Adrenal gland (tissue), 12 donors: Measurements from ENCODE around the gene LCN12. TPM values are rescaled to one million over a fixed set of nuclear protein-coding genes. Genes with fewer than 3 reads are reported as not detected.

ENCODE experiments used
- DNase-seq, 7 donors: peaks; one replicate each; pipeline ENCODE4 v3.0.0-alpha.2; 2019 to 2020
- H3K27ac ChIP-seq, 5 donors: fragments of 200-600 bp; sonication (generic) in 4 of 5; 1 replicate in 3 of 5; 2 replicates in 2 of 5; pipeline versions ENCODE4 v1.5.1 to v1.8.0; 2016 to 2020; ENCODE audit warnings: mild to moderate bottlenecking in 1 of 5
- H3K27me3 ChIP-seq: fragments of 200-600 bp; 2 replicates; pipeline ENCODE4 v1.8.0; 2021
- H3K36me3 ChIP-seq, 2 donors: fragments of 200-600 bp; replicated peaks in 1 of 2; 1 replicate in 1 of 2; 2 replicates in 1 of 2; pipeline versions ENCODE4 v1.5.1 to v1.8.0; 2018 to 2022
- H3K4me1 ChIP-seq, 2 donors: fragments of 200-600 bp; replicated peaks in 1 of 2; 1 replicate in 1 of 2; 2 replicates in 1 of 2; pipeline versions ENCODE4 v1.5.1 to v1.8.0; 2018 to 2021
- H3K4me3 ChIP-seq, 4 donors: fragments of 200-600 bp; sonication (generic) in 3 of 4; one replicate each; pipeline ENCODE4 v1.5.1; 2016 to 2018
- H3K9me3 ChIP-seq, 3 donors: fragments of 200-600 bp; sonication (generic) in 1 of 3; replicated peaks in 1 of 3; 1 replicate in 2 of 3; 2 replicates in 1 of 3; pipeline versions ENCODE4 v1.5.1 to v1.8.0; 2016 to 2021
- POLR2A ChIP-seq, 2 donors: fragments of 450-650 bp; IDR thresholded peaks; one replicate each; pipeline ENCODE4 v1.6.1; 2017; ENCODE audit warnings: antibody characterized with exemption in 2 of 2, mild to moderate bottlenecking in 2 of 2, moderate library complexity in 1 of 2
- WGBS, 4 donors: extraction: QIAGEN DNeasy Blood & Tissue Kit in 2 of 4; methylation state at CpG; one replicate each; pipeline versions ENCODE4 v1.1.5 to v1.1.7; 2013 to 2017; 5-methylcytosine and 5-hydroxymethylcytosine counted together
- intact Hi-C, 2 donors: fragments of 100-400 bp; cut with DNase I; formaldehyde crosslinking; loops; one replicate each; pipeline versions ENCODE4 v1.14.1 to v1.15.0; 2022 to 2023
- polyA plus RNA-seq, 3 donors: library from polyadenylated mRNA; stranded (reverse); fragments of 200-250 nt in 2 of 3; fragments of 350-450 nt in 1 of 3; fragmentation: Illumina TruSeq in 1 of 3; extraction: RNeasy Lipid Tissue Mini Kit (QIAGEN cat#74804) in 1 of 3; gene quantifications; one replicate each; pipeline ENCODE4 v1.2.3, GENCODE V29; 2013 to 2014
- total RNA-seq, 9 donors: library from RNA; depleted of rRNA in 4 of 9; stranded (reverse); fragments of >200 nt in 4 of 9; fragments of 120-200 nt in 1 of 9; fragmentation: NEBNext Ultra II Directional in 1 of 9; extraction: Animal tissue kit (Norgen Biotek cat#: 25700) in 1 of 9; gene quantifications; one replicate each; pipeline versions ENCODE4 v1.1.0 to v1.2.4, GENCODE V29; 2013 to 2023
- TF ChIP-seq, protein P1 (sequence below), 6 experiments: fragments of 450-650 bp in 4 of 6; fragments of 200-600 bp in 2 of 6; sonication (generic) in 1 of 6; IDR thresholded peaks; 1 replicate in 5 of 6; 2 replicates in 1 of 6; pipeline versions ENCODE4 v1.5.1 to v1.8.0; 2016 to 2021; ENCODE audit warnings: antibody characterized with exemption in 6 of 6, mild to moderate bottlenecking in 2 of 6, moderate library complexity in 1 of 6
- donor health status: healthy with polysubstance abuse.
- donor health status: Bipolar disorder and iron deficiency.
- donor health status: DM: yes; HTN: yes; CAD: no.
- donor health status: DM: no; HTN: no; CAD: no.
- donor health status: DM: no; HTN: no; CAD: no.
- donor health status: DM: yes; HTN: yes; CAD: no.

LCN12 gene
- total and polyA plus RNA-seq, 12 donors, result 0.75 to 31.8 (median 4.4) TPM; not detected in 1

DNA sequence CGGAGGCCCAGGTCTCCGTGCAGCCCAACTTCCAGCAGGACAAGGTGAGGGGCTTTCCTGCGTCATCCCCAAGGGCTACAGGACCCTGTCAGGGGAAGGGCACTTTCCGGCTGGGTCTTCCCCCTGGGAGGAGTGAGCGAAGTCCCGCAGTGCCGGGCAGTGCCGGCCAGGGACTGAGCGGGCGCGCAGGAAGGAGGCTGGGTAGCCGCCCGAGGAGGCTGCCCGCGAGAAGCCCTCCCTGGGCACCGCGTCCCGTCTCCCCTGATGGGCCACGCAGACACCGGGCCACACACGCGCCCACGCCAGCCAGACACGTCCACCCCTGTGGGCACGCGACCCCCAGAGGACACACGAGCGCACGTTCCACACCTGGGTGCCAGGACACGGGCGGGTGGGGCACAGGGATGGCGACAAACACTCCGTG is 25.6 kb downstream of the LCN12 start:
- 28 to 31% methylated on average over 30 to 33 of the region's 33 CpGs; no CpG with 5 or more reads in 2 of the 4 donors for WGBS, 4 donors
- Histone ChIP-seq H3K27me3 (no peaks in the 10 kb centered on the region), H3K27ac (peak overlapping the region in 1 of 5 donors; percentile 66), H3K9me3 (no peaks in the 10 kb centered on the region), H3K36me3 (no peaks in the 10 kb centered on the region), H3K4me1 (peaks cover 0 to 11% of the 10 kb centered on the region in 2 donors), H3K4me3 (peak overlapping the region in 1 of 4 donors; percentile 65)
- no peak for DNase-seq
- intact Hi-C loops, result no loop called here
- TF ChIP-seq, protein P1, sequence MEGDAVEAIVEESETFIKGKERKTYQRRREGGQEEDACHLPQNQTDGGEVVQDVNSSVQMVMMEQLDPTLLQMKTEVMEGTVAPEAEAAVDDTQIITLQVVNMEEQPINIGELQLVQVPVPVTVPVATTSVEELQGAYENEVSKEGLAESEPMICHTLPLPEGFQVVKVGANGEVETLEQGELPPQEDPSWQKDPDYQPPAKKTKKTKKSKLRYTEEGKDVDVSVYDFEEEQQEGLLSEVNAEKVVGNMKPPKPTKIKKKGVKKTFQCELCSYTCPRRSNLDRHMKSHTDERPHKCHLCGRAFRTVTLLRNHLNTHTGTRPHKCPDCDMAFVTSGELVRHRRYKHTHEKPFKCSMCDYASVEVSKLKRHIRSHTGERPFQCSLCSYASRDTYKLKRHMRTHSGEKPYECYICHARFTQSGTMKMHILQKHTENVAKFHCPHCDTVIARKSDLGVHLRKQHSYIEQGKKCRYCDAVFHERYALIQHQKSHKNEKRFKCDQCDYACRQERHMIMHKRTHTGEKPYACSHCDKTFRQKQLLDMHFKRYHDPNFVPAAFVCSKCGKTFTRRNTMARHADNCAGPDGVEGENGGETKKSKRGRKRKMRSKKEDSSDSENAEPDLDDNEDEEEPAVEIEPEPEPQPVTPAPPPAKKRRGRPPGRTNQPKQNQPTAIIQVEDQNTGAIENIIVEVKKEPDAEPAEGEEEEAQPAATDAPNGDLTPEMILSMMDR (IDR thresholded peaks at IDR 0.05), result no peak
- no peak for TF ChIP-seq POLR2A (IDR thresholded peaks at IDR 0.05)

DNA sequence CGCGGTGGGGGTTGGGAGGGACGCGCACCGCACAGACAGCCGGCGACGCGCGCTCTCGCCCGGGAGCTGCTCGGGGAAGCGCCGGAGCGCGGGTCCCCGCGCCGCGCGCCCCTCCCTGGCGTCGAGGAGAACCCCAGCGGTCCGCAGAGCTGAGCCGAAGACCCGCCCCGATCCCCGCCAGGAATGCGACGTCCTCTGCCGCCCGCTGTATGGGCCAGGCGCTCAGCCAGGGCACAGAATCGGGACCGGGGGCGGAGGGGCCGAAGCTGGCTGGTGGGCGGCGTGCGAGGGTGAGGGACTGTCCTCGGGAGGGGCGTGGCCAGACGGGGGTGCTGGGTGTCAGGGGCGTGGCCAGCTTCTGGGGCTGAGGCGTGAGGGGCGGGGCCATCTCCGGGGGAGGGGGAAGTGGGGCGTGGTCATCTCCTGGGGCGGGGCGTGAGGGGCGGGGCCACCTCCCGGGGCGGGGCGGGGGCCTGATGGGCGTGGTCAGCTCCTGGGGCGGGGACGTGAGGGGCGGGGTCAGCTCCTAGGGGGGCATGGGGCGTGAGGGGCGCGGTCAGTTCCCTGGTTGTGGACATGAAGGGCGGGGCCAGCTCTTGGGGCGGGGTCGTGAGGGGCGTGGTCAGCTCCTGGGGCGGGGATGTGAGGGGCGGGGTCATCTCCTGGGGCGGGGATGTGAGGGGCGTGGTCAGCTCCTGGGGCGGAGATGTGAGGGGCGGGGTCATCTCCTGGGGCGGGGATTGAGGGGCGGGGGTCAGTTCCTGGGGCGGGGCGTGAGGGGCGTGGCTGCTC is 26.2 kb downstream of the LCN12 start:
- no peaks in the 10 kb centered on the region for H3K9me3 ChIP-seq
- H3K4me1 ChIP-seq, result peaks cover 0 to 11% of the 10 kb centered on the region in 2 donors
- DNase-seq, result peak in 6 of 7 donors; percentile 52 to 72 (median 64)
- H3K27ac ChIP-seq, result peak overlapping the region in 1 of 5 donors; percentile 66
- H3K27me3 ChIP-seq, result no peaks in the 10 kb centered on the region
- TF ChIP-seq, protein P1 (IDR thresholded peaks at IDR 0.05), result no peak
- no peak for TF ChIP-seq POLR2A (IDR thresholded peaks at IDR 0.05)
- 0 to 3% (median 2%) methylated on average over 11 to 78 of the region's 78 CpGs for WGBS, 4 donors
- intact Hi-C loops, result no loop called here
- H3K36me3 ChIP-seq, result no peaks in the 10 kb centered on the region
- H3K4me3 ChIP-seq, result peak overlapping the region in 1 of 4 donors; percentile 65

DNA sequence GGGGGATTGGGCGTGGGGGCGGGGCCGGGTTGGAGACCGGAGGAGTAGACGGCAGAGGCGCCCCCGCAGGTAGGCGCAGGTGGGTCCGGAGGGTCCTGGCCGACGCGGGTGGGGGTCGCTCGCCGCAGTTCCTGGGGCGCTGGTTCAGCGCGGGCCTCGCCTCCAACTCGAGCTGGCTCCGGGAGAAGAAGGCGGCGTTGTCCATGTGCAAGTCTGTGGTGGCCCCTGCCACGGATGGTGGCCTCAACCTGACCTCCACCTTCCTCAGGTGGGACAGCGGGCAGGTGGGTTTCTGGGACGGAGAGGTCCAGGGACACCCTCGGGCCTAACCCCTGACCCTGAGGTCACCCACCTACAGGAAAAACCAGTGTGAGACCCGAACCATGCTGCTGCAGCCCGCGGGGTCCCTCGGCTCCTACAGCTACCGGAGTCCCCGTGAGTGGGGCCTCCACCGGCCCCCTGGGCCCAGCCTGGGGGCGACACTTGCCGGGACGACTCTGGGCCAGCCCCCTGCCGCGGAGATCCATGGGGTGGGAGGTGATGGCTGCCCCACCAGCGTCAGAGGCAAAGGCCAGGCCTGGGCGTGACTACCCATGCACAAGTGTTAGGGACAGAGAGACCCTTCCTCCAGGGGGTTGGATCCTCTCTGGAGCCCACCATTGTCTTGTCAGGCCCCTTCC is 26.9 kb downstream of the LCN12 start:
- WGBS, 4 donors, result 42 to 53% (median 48%) methylated on average over 21 to 41 of the region's 41 CpGs
- no peak overlapping the region for H3K27ac ChIP-seq
- TF ChIP-seq, protein P1 (IDR thresholded peaks at IDR 0.05), result no peak
- TF ChIP-seq POLR2A (IDR thresholded peaks at IDR 0.05), result no peak

DNA sequence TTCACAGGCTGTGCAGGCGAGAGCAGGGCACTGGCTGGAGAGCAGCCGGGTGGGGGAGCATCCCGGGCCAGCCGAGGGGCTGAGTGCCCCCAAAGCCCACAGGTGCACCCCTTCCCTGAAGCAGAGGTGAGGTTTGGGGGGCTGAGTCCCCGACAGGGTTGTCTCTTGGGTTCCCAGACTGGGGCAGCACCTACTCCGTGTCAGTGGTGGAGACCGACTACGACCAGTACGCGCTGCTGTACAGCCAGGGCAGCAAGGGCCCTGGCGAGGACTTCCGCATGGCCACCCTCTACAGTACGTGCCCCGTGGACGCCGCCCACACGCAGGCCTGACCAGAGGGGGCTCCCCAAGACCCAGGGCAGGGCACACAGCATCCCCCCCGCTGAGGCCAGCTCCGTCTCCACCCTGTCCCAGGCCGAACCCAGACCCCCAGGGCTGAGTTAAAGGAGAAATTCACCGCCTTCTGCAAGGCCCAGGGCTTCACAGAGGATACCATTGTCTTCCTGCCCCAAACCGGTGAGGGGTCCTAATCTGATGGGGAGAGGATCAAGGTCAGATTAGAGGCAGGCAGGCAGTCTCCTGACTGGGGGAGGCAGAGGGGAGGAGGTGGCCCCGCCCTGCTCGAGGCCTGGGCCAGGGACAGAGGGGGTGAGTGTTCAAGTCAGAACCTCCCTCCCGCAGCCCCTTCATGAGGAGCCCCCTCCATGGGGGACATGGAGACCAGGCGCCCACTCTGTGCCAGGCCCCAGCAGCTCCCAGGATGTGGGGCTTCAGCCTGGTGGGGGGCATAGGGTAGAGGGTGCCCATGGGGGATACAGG is 27.9 kb downstream of the LCN12 start:
- no peak for DNase-seq
- TF ChIP-seq, protein P1 (IDR thresholded peaks at IDR 0.05), result no peak
- no peak for TF ChIP-seq POLR2A (IDR thresholded peaks at IDR 0.05)
- 85 to 89% (median 87%) methylated on average over 5 to 26 of the region's 26 CpGs for WGBS, 4 donors
- no peaks in the 10 kb centered on the region for H3K36me3 ChIP-seq
- H3K4me1 ChIP-seq, result peaks cover 0 to 8% of the 10 kb centered on the region in 2 donors
- intact Hi-C loops, result no loop called here
- no peak overlapping the region for H3K4me3 ChIP-seq
- H3K9me3 ChIP-seq, result no peaks in the 10 kb centered on the region
- no peak overlapping the region for H3K27ac ChIP-seq
- peaks cover 7% of the 10 kb centered on the region for H3K27me3 ChIP-seq

More for the DNA sequence above, 26.9 kb downstream of the LCN12 start:
- Histone ChIP-seq H3K27me3 (no peaks in the 10 kb centered on the region), H3K4me3 (no peak overlapping the region), H3K9me3 (no peaks in the 10 kb centered on the region), H3K36me3 (no peaks in the 10 kb centered on the region), H3K4me1 (peaks cover 0 to 11% of the 10 kb centered on the region in 2 donors)
- DNase-seq, result no peak
- intact Hi-C loops, result no loop called here
